ENCODE measurements around the gene FUOM. TPM values are rescaled to one million over a fixed set of nuclear protein-coding genes. Genes with fewer than 3 reads are reported as not detected.

Gene FUOM
- total and polyA plus RNA-seq, 2 of the 4 experiments (the other 2 are of a cell fraction), result 26.3 to 52.8 TPM

DNA sequence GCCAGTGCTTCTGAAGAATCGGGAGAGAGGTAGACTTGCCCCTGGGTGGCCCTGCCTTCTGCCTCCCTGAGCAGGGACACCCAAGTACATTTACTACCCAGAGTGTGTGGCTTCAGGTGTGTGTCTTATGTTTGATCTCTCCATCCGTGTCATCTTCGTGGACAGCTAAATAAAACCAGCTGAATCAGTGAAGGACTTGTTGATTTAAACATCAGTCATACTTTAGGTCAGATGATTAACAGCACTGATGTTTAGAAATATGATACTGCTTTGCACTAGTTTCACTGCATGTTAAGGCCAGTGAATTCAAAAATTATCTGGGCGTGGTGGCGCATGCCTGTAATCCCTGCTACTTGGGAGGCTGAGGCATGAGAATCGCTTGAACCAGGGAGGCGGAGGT, 40.1 kb upstream of the FUOM start:
- Histone ChIP-seq H3K23ac (ENCODE audit: low read depth, low read length) (no peak overlapping the region), H2BK5ac (ENCODE audit: low read depth, low read length, poor library complexity, severe bottlenecking) (no peak overlapping the region), H3K14ac (replicated peaks; ENCODE audit: low read depth, low read length) (no peak overlapping the region), H4K20me1 (ENCODE audit: insufficient read depth, low read length) (no peaks in the 10 kb centered on the region), H3K9ac (ENCODE audit: low read depth, low read length) (no peak overlapping the region), H2AFZ (replicated peaks; ENCODE audit: low read length, poor library complexity) (no peak overlapping the region), H3K27ac (ENCODE audit: insufficient read depth, low read length) (no peak overlapping the region), H2BK15ac (ENCODE audit: low read depth, low read length) (no peak overlapping the region), H3K4me2 (ENCODE audit: low read depth, low read length) (no peak overlapping the region), H3K4me1 (ENCODE audit: control insufficient read depth, insufficient read depth, low read length) (peaks cover 4% of the 10 kb centered on the region; the same call in 1 of the 2 replicates), H3K56ac (ENCODE audit: extremely low read depth, insufficient read depth, low read length) (no peak overlapping the region), H3K9me3 (ENCODE audit: control insufficient read depth, insufficient read depth, low read length) (no peaks in the 10 kb centered on the region), H3K9me1 (ENCODE audit: insufficient read depth, low read length) (peaks cover 9% of the 10 kb centered on the region; the same call in 1 of the 2 replicates), H3K36me3 (ENCODE audit: control insufficient read depth, insufficient read depth, low read length) (peaks cover 47% of the 10 kb centered on the region), H2AK5ac (ENCODE audit: low read depth, low read length) (no peak overlapping the region), H4K5ac (ENCODE audit: low read depth, low read length) (no peak overlapping the region), H2BK20ac (ENCODE audit: low read depth, low read length) (no peak overlapping the region), H3K4me3 (ENCODE audit: insufficient read depth, low read depth, low read length) (no peak overlapping the region), H4K91ac (ENCODE audit: insufficient read depth, low read depth, low read length) (no peak overlapping the region), H2BK120ac (ENCODE audit: low read depth, low read length) (no peak overlapping the region), H4K8ac (ENCODE audit: low read depth in 2 of 2, low read length in 2 of 2) (no peak overlapping the region), H3K4ac (ENCODE audit: low read depth, low read length) (no peak overlapping the region), H3K79me1 (ENCODE audit: low read depth in 1 of 2, low read length in 2 of 2) (peaks cover 38 to 55% of the 10 kb centered on the region in 2 experiments), H3K27me3 (ENCODE audit: control insufficient read depth, insufficient read depth, low read length) (no peaks in the 10 kb centered on the region), H3K18ac (ENCODE audit: low read depth, low read length) (no peak overlapping the region), H2AK9ac (replicated peaks; ENCODE audit: low read depth, low read length, poor library complexity) (no peak overlapping the region)
- DNase-seq, result peak; percentile 39
- no peak for TF ChIP-seq MXI1 (IDR thresholded peaks at IDR 0.05; ENCODE audit: borderline replicate concordance, low read depth, low read length)
- no peak for TF ChIP-seq RFX5 (IDR thresholded peaks at IDR 0.05; ENCODE audit: low read depth, low read length)
- TF ChIP-seq, protein P1, sequence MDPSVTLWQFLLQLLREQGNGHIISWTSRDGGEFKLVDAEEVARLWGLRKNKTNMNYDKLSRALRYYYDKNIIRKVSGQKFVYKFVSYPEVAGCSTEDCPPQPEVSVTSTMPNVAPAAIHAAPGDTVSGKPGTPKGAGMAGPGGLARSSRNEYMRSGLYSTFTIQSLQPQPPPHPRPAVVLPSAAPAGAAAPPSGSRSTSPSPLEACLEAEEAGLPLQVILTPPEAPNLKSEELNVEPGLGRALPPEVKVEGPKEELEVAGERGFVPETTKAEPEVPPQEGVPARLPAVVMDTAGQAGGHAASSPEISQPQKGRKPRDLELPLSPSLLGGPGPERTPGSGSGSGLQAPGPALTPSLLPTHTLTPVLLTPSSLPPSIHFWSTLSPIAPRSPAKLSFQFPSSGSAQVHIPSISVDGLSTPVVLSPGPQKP (IDR thresholded peaks at IDR 0.05; ENCODE audit: borderline replicate concordance, low read depth, low read length), result no peak
- TF ChIP-seq SMC3 (IDR thresholded peaks at IDR 0.05; ENCODE audit: low read depth, low read length), result no peak
- TF ChIP-seq, protein P2, sequence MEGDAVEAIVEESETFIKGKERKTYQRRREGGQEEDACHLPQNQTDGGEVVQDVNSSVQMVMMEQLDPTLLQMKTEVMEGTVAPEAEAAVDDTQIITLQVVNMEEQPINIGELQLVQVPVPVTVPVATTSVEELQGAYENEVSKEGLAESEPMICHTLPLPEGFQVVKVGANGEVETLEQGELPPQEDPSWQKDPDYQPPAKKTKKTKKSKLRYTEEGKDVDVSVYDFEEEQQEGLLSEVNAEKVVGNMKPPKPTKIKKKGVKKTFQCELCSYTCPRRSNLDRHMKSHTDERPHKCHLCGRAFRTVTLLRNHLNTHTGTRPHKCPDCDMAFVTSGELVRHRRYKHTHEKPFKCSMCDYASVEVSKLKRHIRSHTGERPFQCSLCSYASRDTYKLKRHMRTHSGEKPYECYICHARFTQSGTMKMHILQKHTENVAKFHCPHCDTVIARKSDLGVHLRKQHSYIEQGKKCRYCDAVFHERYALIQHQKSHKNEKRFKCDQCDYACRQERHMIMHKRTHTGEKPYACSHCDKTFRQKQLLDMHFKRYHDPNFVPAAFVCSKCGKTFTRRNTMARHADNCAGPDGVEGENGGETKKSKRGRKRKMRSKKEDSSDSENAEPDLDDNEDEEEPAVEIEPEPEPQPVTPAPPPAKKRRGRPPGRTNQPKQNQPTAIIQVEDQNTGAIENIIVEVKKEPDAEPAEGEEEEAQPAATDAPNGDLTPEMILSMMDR (conservative IDR thresholded peaks at IDR 0.05; ENCODE audit: low read depth, low read length), result no peak
- TF ChIP-seq MAFK (IDR thresholded peaks at IDR 0.05; ENCODE audit: low read depth, low read length), result no peak
- no peak for TF ChIP-seq CHD1 (IDR thresholded peaks at IDR 0.05; ENCODE audit: low read depth, low read length)
- intact Hi-C loops (cut with micrococcal nuclease), result no loop called here
- ChIA-PET CTCF (no interaction called here), POLR2A (ENCODE audit: unreplicated experiment) (no interaction called here)
- 100% methylated on average over 4 of the region's 7 CpGs; no CpG with 5 or more reads in 1 of the 2 experiments for WGBS, 2 experiments (ENCODE audit: extremely low coverage in 2 of 2, insufficient read length in 1 of 2)
- dilution Hi-C loops (cut with HindIII; ENCODE audit: low sequenced_read_pairs, unreplicated experiment), result no loop called here
- in situ Hi-C loops (cut with MboI; ENCODE audit: low sequenced_read_pairs), result no loop called here
- BruUV-seq (replicated peaks), result no TSS peak
- ATAC-seq (ENCODE audit: low read depth), result no peak
